GM18873 (cell line): ENCODE measurements around the gene STAB2.

Experiments used
- ATAC-seq: cut with Tn5 transposase; IDR thresholded peaks from one replicate; pipeline ENCODE4 v1.9.1; 2021; ENCODE audit warnings: mild to moderate bottlenecking, moderate library complexity, moderate number of reproducible peaks; ENCODE audit not compliant: unreplicated experiment, low FRiP score

STAB2 gene

DNA sequence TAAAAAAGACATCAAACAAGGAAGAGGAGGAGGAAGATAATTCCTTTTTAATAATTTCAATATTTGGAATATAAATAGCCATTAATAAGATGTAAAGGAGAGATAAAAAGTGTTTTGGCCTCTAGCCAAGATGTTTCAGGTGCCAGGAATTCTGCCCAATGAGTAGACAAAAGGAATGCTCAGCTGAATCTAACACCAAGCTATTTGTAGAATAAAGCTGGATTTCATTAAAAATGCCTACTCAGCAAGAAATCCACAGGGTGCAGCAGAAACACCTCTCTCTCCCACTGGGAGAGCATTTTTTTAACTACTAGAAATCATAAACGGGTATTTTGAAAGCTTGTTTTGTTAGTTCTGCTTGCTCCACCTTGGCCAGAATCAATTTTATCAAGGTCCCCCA, 4.1 kb upstream of the STAB2 start:
- ATAC-seq = no peak

DNA sequence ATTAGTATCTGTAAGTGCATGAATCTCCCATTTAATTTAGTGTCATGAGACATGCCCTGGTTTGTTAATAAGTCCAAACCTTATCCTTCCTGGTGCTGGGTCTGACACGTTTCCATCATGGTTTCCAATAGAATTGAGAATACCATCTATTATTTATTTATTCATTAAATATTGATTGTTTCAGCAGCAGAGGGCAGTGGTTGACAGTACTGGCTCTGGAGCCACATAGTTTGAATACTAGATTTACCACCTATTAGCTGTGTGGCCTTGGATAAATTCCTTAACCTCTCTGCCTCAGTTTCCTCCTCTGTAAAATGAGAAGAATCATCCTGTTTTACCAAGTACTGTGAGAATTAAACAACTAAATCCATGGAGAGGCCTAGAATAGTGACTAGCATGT, 941 bp upstream of the STAB2 start:
- no peak for ATAC-seq

DNA sequence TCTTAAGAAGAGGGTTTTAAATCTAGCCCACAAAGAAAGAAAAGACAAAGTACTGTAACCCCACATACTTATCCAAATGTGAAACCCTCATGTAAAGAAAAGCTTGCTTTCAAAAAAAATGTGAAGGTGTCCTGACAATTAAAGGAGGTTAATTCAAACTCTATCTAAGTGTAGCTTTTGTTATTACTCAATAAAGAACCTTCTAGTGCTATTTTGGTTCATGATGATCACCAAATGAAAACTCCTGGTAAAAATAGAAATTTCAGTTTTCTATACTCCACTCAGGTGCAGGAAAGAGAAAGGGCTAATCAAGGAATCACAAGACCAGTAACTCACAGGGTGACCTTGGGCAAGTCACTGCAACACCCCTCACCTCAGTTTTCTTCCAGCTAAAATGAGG, 1.6 kb downstream of the STAB2 start:
- ATAC-seq = no peak

DNA sequence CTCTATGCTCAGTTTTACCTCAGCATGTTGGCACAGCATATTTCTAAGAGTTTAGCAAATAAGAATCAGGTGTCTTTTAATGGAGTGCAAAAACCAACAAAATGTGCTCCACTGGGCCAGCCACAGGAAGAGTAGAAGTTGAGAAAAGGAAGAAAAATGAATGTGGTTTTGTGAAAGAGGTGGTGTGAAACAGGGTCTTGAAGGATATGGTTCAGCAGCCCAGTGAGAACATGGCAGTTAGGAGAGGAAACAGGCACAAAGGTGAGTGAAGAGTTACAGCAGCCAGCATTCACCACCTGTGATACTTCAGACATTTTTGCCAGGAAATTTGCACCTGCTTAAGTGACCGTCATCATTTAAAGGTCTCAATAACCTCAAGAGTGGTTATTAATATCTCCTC, 2.4 kb downstream of the STAB2 start:
- ATAC-seq = no peak

DNA sequence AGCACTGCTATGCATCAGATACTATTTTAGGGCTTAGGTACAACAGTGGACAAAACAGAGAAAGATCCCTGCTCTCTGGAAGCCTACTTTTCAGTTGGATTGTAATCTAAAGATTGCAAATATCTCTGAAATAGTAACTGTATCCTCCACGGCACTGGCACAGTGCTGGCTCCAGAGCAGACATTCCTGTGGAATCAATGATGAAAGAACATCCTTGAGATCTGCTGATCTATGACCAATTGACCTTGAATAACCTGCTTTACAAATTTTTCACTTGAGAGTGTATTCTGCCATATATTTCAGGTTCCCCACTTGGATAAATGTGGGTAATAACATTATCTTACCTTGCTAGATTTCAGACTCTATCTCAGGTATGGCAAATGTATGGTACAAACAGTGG, 3.2 kb downstream of the STAB2 start:
- no peak for ATAC-seq

DNA sequence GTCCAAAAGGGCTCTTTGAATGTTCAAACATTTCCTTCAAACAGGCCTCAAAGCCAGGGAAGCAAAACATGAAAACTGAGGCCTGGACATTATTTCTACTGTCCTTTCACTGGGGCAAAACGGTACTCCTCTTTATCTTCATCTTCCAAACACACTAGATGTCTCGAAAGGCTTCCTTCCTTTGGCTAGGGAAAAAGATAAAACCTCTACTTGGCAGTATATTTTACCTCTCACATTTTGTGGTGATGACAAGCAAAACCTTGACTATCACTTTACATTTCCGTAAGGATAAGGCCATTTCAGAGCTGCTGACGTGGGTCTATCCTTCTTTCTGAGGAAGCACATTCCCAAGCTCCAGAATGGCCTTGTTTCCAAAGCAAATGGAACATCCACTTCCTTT, 9.9 kb downstream of the STAB2 start:
- ATAC-seq = no peak

DNA sequence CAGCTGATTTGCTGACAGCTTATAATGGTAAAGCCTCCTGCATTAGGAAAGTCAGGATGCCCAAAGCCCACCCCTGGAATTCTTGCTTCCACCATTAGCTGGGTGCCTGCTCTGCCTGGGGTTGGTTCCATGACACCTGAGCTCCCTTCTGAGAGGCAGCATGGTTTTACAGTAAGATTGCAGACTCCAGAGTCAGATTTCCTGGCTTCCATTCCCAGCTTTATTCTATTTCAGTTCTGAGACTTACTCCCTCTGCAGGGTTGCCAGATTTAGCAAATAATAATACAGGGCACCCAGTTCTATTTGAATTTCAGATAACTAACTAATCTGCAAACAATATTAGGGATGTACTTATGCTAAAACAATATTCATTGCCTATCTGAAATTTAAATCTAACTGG, 12.2 kb downstream of the STAB2 start:
- ATAC-seq = no peak

DNA sequence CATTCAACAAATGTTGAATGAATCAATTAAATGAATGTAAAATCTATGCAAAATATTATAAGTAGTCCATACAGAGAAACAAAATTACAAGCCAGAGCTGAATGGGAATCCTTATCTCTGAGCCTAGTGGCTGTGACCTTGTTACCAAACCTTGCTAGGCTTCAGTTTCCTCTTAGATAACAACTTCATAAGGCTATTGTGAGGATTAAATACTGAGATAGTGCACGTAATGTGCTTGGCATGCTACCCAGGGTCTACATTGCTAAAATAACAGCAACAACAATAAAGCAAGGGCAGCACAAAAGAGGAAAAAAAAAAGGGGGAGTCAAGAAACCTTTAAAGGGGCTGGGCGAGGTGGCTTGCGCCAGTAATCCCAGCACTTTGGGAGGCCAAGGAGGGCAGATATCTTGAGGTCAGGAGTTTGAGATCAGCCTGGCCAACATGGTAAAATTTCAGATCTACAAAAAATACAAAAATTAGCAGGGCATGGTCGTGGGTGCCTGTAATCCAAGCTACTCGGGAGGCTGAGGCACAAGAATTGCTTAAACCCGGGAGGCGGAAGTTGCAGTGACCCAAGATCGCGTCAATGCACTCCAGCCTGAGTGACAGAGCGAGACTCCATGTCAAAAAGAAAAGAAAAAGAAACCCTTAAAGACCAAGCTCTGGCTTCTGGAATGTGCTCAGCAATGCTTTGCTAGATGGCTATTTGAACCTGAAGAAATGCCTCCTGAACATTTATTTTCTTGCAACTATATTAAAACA, 14.1 kb downstream of the STAB2 start:
- no peak for ATAC-seq

DNA sequence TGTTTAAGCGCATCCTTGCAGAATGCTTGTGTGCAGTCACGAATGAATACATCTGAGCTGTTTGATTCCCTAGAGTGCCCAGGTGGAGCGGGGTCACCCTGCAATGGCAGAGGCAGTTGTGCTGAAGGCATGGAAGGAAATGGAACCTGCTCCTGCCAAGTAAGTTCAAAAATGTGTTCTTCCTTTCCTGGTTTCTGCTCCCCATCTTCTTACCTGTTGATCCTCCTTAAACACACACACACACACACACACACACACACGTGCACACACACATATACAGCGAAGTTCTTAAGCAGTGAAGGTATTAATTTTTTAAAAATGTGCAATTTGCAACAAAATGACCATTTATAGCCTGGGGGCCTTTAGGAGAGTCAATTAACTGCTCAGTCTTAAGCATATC, 33.3 kb downstream of the STAB2 start:
- ATAC-seq = no peak

DNA sequence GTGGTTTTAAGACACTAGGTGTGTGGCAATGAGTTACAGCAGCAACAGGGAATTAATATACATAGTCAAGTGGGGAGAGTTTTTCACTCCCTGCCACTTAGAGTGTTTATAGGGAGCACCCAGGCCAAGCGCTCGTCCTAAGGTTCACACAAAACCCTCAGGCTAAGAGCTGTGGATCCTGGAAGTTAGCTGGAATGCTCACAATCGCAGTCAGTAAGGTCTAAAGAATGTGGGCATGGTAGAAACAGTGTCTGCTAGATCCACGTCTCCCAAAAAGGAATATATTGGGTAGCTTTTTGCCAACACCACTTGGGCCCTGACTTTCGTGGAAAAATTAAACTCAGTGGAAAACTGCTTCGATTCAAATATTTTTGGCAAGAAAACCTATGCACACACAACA, 36.6 kb downstream of the STAB2 start:
- ATAC-seq = no peak

DNA sequence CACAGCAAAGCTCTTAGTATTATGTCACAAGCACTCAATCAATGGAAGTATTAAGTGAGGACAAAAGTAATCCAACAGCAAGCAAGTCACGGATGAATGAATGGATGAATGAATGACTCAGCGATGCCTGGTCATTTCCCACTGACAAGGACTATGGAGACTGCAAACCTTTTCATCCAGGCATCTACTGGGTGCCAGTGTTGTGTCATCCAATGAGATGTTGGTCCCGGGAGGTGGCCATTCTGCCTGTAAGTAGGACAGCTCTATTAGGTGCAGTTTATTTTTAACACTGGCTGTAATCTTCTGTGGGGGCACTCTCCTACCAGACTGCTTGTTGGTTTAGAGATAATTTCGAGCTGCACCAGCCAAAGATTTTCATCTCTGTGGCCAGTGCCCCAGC, 39.4 kb downstream of the STAB2 start:
- no peak for ATAC-seq

DNA sequence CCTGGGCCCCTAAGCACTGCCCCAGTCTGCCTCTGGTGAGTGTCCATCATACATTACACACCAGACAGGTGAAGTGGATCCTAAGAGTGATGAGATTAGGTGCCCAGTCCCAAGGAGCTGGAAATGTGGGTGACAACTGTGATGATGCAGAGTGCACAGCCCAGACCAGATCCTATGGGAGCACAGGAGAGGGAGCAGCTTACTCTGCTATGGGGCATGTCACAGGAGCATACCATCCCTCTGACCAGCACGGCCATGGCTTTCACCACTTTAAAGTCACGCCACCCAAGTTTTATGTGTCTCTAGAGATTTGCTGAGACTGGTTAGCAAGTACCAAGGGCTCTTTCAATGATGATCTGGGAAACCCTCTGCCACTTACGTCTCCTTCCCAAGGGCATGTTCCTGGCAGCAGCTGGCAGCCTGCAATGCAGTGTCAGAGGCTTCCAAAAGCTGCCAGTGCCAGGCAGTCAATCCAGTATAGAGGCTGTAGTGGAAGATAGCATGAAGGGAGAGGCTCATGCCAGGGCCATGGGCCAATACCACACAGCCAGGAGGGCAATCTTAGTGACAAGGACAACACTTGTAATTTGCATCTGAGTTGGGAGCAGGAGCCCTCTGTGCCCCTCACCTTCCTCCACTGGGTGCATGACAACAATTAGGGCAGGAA, 40.2 kb downstream of the STAB2 start:
- ATAC-seq = no peak

DNA sequence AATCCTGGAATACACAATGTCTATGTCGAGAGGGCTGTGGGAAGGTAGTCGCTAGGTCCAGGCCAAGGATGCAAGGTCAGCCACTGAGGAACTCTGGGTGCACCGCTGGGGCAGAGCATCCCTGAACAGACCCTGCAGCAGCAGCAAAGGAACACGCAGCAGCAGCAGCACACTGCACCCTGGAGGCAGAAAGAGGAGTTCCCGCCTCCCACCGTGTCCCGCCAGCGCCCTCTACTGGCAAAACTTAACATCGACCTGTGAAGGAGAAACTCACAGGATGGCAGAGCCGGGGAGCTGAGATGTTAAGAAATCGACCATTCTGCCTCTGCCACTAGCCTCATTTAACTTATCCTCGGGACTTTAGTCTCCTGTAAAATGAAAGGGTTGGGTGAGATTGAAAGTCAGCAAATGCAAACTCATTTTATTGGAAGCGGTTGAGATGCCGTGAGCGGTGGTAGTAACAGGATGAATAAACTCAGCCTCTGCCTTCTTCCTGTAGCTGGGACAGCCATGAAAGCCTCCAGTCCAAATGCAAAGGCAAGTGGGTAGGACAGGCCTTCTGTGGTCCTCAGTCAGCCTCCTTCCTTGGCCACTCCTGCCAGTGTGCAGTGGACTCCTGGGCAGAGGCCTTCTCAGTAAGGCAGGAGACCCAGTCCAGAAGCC, 45.6 kb downstream of the STAB2 start:
- peak; percentile 66 for ATAC-seq

DNA sequence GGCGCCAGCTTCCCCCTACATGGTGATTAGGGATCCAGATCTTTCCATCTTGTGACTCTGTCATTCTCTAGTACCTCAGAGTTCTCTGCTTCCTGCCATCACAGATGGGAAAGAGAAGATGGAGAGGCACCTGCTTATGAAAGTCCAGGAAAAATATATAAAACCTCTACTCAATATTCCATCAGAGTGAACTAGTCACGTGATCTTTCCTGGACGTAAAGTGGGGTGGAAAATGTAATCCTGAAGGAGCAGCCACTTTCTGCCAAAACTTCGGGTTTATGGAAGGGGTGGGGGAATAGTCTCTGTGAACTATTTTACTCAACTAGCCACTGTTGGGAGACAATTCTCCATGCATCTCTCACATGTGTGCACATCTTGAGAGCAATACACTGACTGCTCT, 47.7 kb downstream of the STAB2 start:
- no peak for ATAC-seq

DNA sequence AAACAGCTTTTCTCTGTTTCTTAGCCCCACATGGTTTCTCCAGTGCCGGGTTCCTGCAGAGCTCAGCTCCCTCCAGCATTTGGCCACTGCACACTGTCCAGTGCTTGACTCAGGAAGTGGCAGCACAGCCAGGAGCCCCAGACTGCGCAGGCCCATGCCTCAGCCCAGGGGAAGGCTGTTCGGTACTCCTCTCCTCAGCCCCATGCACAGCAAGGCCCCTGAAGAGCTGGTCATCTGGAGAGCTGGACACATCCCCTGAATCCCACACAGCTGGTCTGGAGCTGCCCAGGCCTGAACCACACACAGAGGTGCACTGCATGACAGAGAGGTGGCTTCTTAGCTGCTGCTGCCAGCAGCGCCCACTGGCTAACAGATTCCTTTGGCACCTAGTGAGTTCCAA, 48.3 kb downstream of the STAB2 start:
- no peak for ATAC-seq

DNA sequence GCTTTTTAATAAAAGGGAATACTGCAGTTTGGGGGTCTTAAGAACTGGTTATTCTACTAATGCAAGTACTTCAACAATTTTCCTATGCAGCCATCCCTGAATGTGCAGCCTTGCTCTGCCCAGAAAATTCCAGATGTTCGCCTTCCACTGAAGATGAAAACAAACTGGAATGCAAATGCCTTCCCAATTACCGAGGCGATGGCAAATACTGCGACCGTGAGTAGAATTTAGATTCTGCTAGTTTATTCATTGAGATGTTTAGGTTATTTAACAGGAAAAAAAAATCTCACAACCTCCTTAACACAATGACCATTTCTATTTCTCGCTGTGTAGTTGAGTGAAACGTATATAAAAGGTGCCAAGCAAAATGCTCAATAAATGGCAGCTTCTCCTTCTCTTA, 49.9 kb downstream of the STAB2 start:
- ATAC-seq = no peak

DNA sequence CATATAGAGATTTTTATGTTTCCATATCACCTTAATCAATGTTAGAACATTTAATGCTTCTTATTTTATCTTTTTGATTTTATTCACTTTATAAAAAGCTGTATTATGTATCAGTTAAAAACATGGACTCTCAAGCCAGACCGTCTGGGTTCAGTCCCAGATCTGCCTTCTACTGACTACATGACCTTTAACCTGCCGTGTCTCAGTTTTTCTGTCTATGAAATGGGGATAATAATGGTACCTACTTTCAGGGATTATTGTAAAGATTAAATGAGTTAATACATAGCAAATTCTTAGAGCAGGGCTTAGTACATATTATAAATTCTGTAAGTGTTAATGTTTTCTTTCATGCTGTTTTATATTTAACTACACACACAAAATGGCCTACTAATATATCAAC, 50.4 kb downstream of the STAB2 start:
- ATAC-seq = no peak

DNA sequence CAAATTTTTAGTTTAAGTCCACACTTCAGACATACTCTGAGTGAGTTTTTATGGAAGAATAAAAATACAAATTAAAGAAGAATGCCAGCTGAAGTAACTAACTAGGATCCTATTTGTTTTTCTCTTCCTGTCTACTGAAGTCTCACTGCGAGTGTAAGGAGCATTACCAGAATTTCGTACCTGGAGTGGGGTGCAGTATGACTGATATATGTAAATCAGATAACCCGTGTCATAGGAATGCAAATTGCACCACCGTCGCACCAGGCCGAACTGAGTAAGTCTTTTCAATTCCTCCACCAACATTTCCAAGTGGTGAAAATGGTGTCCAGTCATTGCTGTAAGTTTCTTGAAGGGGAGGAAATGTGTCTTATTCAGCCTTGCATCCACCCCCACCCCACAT, 52.9 kb downstream of the STAB2 start:
- no peak for ATAC-seq

DNA sequence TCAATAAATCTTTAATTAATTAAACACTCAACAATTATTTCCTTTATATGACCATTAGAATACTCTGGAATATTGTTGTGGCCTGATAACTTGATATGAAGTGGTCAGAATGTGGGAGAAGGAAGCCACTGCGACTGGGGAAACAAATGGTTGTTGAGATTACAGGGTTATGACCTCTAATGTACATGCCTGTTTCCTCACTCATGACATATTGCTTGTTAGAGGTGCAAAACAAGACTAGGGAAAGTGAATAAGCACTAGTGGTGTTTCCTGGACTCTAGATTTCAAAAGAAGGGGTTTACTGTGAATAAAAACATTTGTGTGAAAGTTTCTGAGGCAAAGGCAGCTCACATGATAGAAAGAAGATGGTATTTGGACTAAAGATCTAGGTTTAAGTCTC, 53.3 kb downstream of the STAB2 start:
- ATAC-seq = no peak

DNA sequence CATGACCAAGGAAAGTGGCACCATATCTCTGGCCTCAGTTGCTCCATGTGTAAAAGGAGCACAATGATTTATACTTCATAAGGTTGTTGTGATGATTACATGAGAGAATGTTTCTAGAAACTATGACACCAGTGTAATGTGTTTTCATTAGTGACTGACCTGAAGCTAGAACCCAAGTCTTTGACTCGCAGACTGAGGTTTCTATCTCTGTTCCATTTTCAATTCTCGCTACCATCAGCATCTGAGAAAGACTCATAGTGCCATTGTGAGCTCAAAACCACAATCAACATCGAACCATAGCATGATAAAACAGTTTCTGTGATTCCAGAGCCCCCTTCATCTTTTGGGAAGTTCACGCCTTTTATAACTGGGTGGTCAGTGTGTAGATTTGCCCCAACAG, 53.8 kb downstream of the STAB2 start:
- ATAC-seq = no peak

DNA sequence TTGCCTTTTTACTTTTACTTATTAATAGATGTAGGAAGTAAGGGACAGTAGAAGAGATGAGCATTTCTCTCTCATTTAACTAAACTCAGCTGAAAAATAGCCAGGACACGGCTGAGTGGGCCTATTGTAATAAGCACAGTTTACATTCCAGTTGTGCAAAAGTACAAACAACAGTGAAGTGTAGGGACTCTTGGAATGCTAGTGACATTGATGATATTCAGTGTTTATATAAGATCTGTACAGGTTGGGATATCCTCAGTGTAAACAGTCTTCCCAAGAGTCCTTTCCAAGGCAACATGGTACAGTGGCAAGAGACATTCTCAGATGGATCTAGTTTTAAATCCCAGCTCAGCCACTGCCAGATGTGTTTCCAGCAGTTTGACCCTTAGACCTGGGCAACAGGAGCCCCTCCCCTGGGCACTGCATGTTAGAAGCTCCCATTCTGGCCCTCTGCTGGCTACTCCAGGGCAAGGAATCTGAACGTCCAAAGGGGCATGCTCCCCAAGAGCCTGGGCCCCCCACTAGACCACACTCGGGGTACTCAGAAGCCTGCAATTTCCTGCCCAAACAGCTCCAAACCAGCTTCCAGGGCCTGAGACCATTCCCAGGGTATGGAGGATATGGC, 55.3 kb downstream of the STAB2 start:
- no peak for ATAC-seq
